ENCODE results near the gene EFCC1.

GRCh38 chr3:129010310-129010956 is 9.3 kb downstream of the EFCC1 start:
- TF ChIP-seq EZH2phosphoT487 (IDR thresholded peaks at IDR 0.05; ENCODE audit: borderline replicate concordance, low read depth, low read length) (no peak), CTCF (conservative IDR thresholded peaks at IDR 0.05; ENCODE audit: low read length) (no peak)

Measured in OCI-LY7 (cell line).